ENCODE data around the gene SYT15.
"Not testable (repeated sequence)": the region's sequence is repeated elsewhere in the genome, so short reads cannot be mapped to it uniquely, and the experiment has no call there.

The SYT15 gene

GRCh38 chr10:46629805-46630204 is 50.9 kb downstream of the SYT15 start:
- not testable (repeated sequence) for H3K9me3 Mint-ChIP-seq, H3K27ac Mint-ChIP-seq

GRCh38 chr10:46630816-46631215 is 51.9 kb downstream of the SYT15 start:
- not testable (repeated sequence) for H3K9me3 Mint-ChIP-seq, H3K27ac Mint-ChIP-seq, H3K4me3 Mint-ChIP-seq

More at GRCh38 chr10:46629805-46630204, 50.9 kb downstream of the SYT15 start:
- H3K4me3 Mint-ChIP-seq; H3K4me1 Mint-ChIP-seq; H3K27me3 Mint-ChIP-seq (ENCODE audit: low read depth); H3K36me3 Mint-ChIP-seq (ENCODE audit: low read depth): not testable (repeated sequence)

GRCh38 chr10:46631683-46632082 is 52.8 kb downstream of the SYT15 start:
- H3K4me1 Mint-ChIP-seq; H3K4me3 Mint-ChIP-seq; H3K27me3 Mint-ChIP-seq (ENCODE audit: low read depth); H3K9me3 Mint-ChIP-seq; H3K27ac Mint-ChIP-seq; H3K36me3 Mint-ChIP-seq (ENCODE audit: low read depth): not testable (repeated sequence)

More at GRCh38 chr10:46630816-46631215, 51.9 kb downstream of the SYT15 start:
- not testable (repeated sequence) for H3K36me3 Mint-ChIP-seq (ENCODE audit: low read depth); H3K27me3 Mint-ChIP-seq (ENCODE audit: low read depth); H3K4me1 Mint-ChIP-seq

GRCh38 chr10:46634698-46635097 is 55.8 kb downstream of the SYT15 start:
- peak overlapping the region; percentile 72 to 82 (median 80) for H3K4me3 Mint-ChIP-seq
- H3K27me3 Mint-ChIP-seq (ENCODE audit: low read depth); H3K9me3 Mint-ChIP-seq; H3K36me3 Mint-ChIP-seq (ENCODE audit: low read depth); H3K4me1 Mint-ChIP-seq: not testable (repeated sequence)
- peak overlapping the region in 2 of 3 experiments; percentile 77 to 88 for H3K27ac Mint-ChIP-seq

DNA sequence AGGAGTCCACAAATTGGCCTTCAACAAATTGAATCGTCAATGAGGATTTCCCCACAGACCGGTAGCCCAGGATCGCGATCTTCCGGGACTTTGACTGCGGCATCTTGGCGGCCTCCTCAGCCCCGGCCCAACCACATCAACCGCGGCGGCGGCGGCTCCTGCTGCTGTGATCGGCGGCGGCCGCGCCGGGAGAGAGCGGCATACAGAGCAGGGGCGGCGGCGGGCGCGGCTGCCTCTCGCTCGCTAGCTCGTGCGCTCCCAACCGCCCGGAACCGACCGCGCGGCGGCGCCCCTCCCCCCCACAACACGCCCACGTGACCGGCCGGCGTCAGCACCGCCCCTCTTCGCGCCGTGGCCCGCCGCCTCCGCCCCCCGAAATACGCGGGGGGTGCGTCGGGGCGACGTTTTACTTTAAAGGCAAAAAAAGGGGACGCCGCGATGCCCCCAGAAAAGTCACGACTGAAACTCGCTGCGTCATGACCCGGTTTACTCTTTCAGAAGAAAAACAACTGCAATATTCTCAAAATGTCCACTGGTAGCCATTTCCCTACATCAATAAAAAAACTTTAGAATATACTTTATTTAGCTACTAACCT is 56.5 kb downstream of the SYT15 start:
- not testable (repeated sequence) for H3K4me1 Mint-ChIP-seq; H3K27me3 Mint-ChIP-seq (ENCODE audit: low read depth); H3K36me3 Mint-ChIP-seq (ENCODE audit: low read depth); H3K9me3 Mint-ChIP-seq
- peak overlapping the region; percentile 72 to 84 (median 73) for H3K4me3 Mint-ChIP-seq
- H3K27ac Mint-ChIP-seq = peak overlapping the region in 2 of 3 experiments; percentile 81 to 82

GRCh38 chr10:46640005-46640404 is 61.1 kb downstream of the SYT15 start:
- not testable (repeated sequence) for H3K36me3 Mint-ChIP-seq (ENCODE audit: low read depth); H3K9me3 Mint-ChIP-seq; H3K4me1 Mint-ChIP-seq; H3K27me3 Mint-ChIP-seq (ENCODE audit: low read depth); H3K4me3 Mint-ChIP-seq; H3K27ac Mint-ChIP-seq
